ENCODE results near the gene SDR39U1.
A peak's percentile ranks its signal among the peaks of the same experiment; 100 is the strongest.

SDR39U1 gene

GRCh38 chr14:24404814-24405213 is 37.8 kb downstream of the SDR39U1 start:
- no peak for DNase-seq (ENCODE audit: low read depth)
- TF ChIP-seq CTCF (conservative IDR thresholded peaks at IDR 0.05; ENCODE audit: low read length), result no peak
- no peak overlapping the region for H3K4me3 ChIP-seq (ENCODE audit: low read length)

GRCh38 chr14:24403294-24403998 is 39.1 kb downstream of the SDR39U1 start:
- H3K4me3 ChIP-seq (ENCODE audit: low read length), result no peak overlapping the region
- no peak for TF ChIP-seq CTCF (conservative IDR thresholded peaks at IDR 0.05; ENCODE audit: low read length)
- DNase-seq (ENCODE audit: low read depth), result peak; percentile 61

- no peak for DNase-seq (ENCODE audit: low read depth)
- H3K4me3 ChIP-seq (ENCODE audit: low read length), result no peak overlapping the region
- no peak for TF ChIP-seq CTCF (conservative IDR thresholded peaks at IDR 0.05; ENCODE audit: low read length)
Observed at GRCh38 chr14:24401810-24402702, 40.5 kb downstream of the SDR39U1 start.

- no peak for TF ChIP-seq CTCF (conservative IDR thresholded peaks at IDR 0.05; ENCODE audit: low read length)
- DNase-seq (ENCODE audit: low read depth), result no peak
- H3K4me3 ChIP-seq (ENCODE audit: low read length), result peak overlapping the region; percentile 63
Observed at GRCh38 chr14:24399999-24400718, 42.4 kb downstream of the SDR39U1 start.

- TF ChIP-seq CTCF (conservative IDR thresholded peaks at IDR 0.05; ENCODE audit: low read length), result no peak
- no peak for DNase-seq (ENCODE audit: low read depth)
- peak overlapping the region; percentile 63 for H3K4me3 ChIP-seq (ENCODE audit: low read length)
Observed at GRCh38 chr14:24399447-24399822, 43.1 kb downstream of the SDR39U1 start.

GRCh38 chr14:24398653-24399446 is 43.7 kb downstream of the SDR39U1 start, which contains the start of gene NYNRIN:
NYNRIN (plus strand) TSS chr14:24399003; CDS start chr14:24399247, 244 bp downstream.
- no peak for TF ChIP-seq CTCF (conservative IDR thresholded peaks at IDR 0.05; ENCODE audit: low read length)
- DNase-seq (ENCODE audit: low read depth), result no peak
- peak within 1 kb of the TSS; percentile 63 for H3K4me3 ChIP-seq (ENCODE audit: low read length)

Data from AG10803 (cell line).